GM19043 (cell line): ENCODE results near the gene PPARA.
A peak's percentile ranks its signal among the peaks of the same experiment; 100 is the strongest.

Experiments
- ATAC-seq: cut with Tn5 transposase; IDR thresholded peaks from one replicate; pipeline ENCODE4 v1.9.1; 2021; ENCODE audit warnings: low read depth; ENCODE audit not compliant: unreplicated experiment

PPARA gene

GRCh38 chr22:46287873-46288751 is 137.8 kb downstream of the PPARA start:
- ATAC-seq: peak; percentile 85

- ATAC-seq: no peak
Measured at GRCh38 chr22:46288846-46289243, 138.5 kb downstream of the PPARA start.

- no peak for ATAC-seq
Measured at GRCh38 chr22:46289244-46289891, 139.0 kb downstream of the PPARA start.

GRCh38 chr22:46290121-46290842 is 140.0 kb downstream of the PPARA start:
- no peak for ATAC-seq

- no peak for ATAC-seq
Measured at GRCh38 chr22:46290843-46291785, 140.8 kb downstream of the PPARA start.

GRCh38 chr22:46292173-46292572 is 141.8 kb downstream of the PPARA start:
- no peak for ATAC-seq

- ATAC-seq: no peak
Measured at GRCh38 chr22:46292732-46293131, 142.4 kb downstream of the PPARA start.
